ENCODE measurements around the gene MBD1. TPM values are rescaled to one million over a fixed set of nuclear protein-coding genes. Genes with fewer than 3 reads are reported as not detected.

Gene MBD1
- total and polyA plus RNA-seq, 3 experiments from 2014 or later, result 38.7 to 99.2 (median 83.0) TPM

- Histone ChIP-seq H3K4me3 (ENCODE audit: low read length) (no peak overlapping the region), H3K9me3 (ENCODE audit: low read length) (no peaks in the 10 kb centered on the region), H3K36me3 (ENCODE audit: insufficient read depth, low read length) (peaks cover 59% of the 10 kb centered on the region), H3K27me3 (ENCODE audit: insufficient read depth, low read length, poor library complexity, severe bottlenecking) (no peaks in the 10 kb centered on the region), H3K4me1 (ENCODE audit: insufficient read depth, low read length) (peaks cover 14% of the 10 kb centered on the region), H3K27ac (ENCODE audit: low read depth, low read length) (no peak overlapping the region)
- no peak overlapping the region for H3K4me3 Mint-ChIP-seq
- DNase-seq, result no peak
- H3K27me3 Mint-ChIP-seq, result no peaks in the 10 kb centered on the region
- CTCF ChIA-PET, result interaction anchor here (1.2 kb wide), 1 partner anchor 82 kb away, joined by 3 read pairs; no protein-coding TSS in a partner anchor
- peaks cover 13 to 17% (median 17%) of the 10 kb centered on the region in 3 donors for H3K4me1 Mint-ChIP-seq
- H3K27ac Mint-ChIP-seq, result peak overlapping the region in 1 of 8 donors; percentile 65
- POLR2A ChIA-PET, result no interaction called here
- peaks cover 8 to 84% (median 30%) of the 10 kb centered on the region in 3 donors for H3K36me3 Mint-ChIP-seq
- H3K9me3 Mint-ChIP-seq, result no peaks in the 10 kb centered on the region
Measured at GRCh38 chr18:50274941-50275340, 6.4 kb downstream of the MBD1 start.

GRCh38 chr18:50274044-50274442, 7.3 kb downstream of the MBD1 start:
- ChIA-PET POLR2A (no interaction called here), CTCF (interaction anchor here (1.2 kb wide), 1 partner anchor 83 kb away, joined by 3 read pairs; no protein-coding TSS in a partner anchor)
- H3K36me3 Mint-ChIP-seq, result peaks cover 12 to 89% (median 33%) of the 10 kb centered on the region in 3 donors

GRCh38 chr18:50273203-50274043, 7.9 kb downstream of the MBD1 start:
- ChIA-PET POLR2A (no interaction called here), CTCF (interaction anchor here (1.1 to 1.2 kb wide), 3 partner anchors 8 to 84 kb away, joined by 3 read pairs; no protein-coding TSS in a partner anchor)
- no peak overlapping the region for H3K4me3 Mint-ChIP-seq
- H3K27me3 Mint-ChIP-seq, result peaks cover 0 to 1% of the 10 kb centered on the region in 2 donors
- H3K4me1 Mint-ChIP-seq, result peaks cover 1 to 7% (median 5%) of the 10 kb centered on the region in 3 donors
- H3K27ac ChIP-seq (ENCODE audit: low read depth, low read length), result no peak overlapping the region
- no peaks in the 10 kb centered on the region for H3K9me3 ChIP-seq (ENCODE audit: low read length)
- no peak for DNase-seq
- H3K27me3 ChIP-seq (ENCODE audit: insufficient read depth, low read length, poor library complexity, severe bottlenecking), result no peaks in the 10 kb centered on the region
- H3K36me3 ChIP-seq (ENCODE audit: insufficient read depth, low read length), result peaks cover 59% of the 10 kb centered on the region
- H3K27ac Mint-ChIP-seq, result peak overlapping the region in 2 of 8 donors; percentile 71 to 83
- peaks cover 13 to 86% (median 35%) of the 10 kb centered on the region in 3 donors for H3K36me3 Mint-ChIP-seq
- no peak overlapping the region for H3K4me3 ChIP-seq (ENCODE audit: low read length)
- H3K9me3 Mint-ChIP-seq, result no peaks in the 10 kb centered on the region
- H3K4me1 ChIP-seq (ENCODE audit: insufficient read depth, low read length), result no peaks in the 10 kb centered on the region

More at GRCh38 chr18:50274044-50274442, 7.3 kb downstream of the MBD1 start:
- Mint-ChIP-seq H3K27ac (peak overlapping the region in 2 of 8 donors; percentile 3 to 72), H3K9me3 (no peaks in the 10 kb centered on the region), H3K27me3 (peaks cover 0 to 1% of the 10 kb centered on the region in 2 donors), H3K4me3 (no peak overlapping the region), H3K4me1 (peaks cover 6 to 11% (median 8%) of the 10 kb centered on the region in 3 donors)
- no peaks in the 10 kb centered on the region for H3K27me3 ChIP-seq (ENCODE audit: insufficient read depth, low read length, poor library complexity, severe bottlenecking)
- H3K36me3 ChIP-seq (ENCODE audit: insufficient read depth, low read length), result peaks cover 59% of the 10 kb centered on the region
- H3K27ac ChIP-seq (ENCODE audit: low read depth, low read length), result no peak overlapping the region
- no peak for DNase-seq
- no peaks in the 10 kb centered on the region for H3K9me3 ChIP-seq (ENCODE audit: low read length)
- no peak overlapping the region for H3K4me3 ChIP-seq (ENCODE audit: low read length)
- peaks cover 6% of the 10 kb centered on the region for H3K4me1 ChIP-seq (ENCODE audit: insufficient read depth, low read length)

GRCh38 chr18:50272568-50272967, 8.8 kb downstream of the MBD1 start:
- no peaks in the 10 kb centered on the region for H3K27me3 ChIP-seq (ENCODE audit: insufficient read depth, low read length, poor library complexity, severe bottlenecking)
- POLR2A ChIA-PET, result no interaction called here
- H3K4me3 ChIP-seq (ENCODE audit: low read length), result no peak overlapping the region
- CTCF ChIA-PET, result interaction anchor here (1.1 to 1.2 kb wide), 2 partner anchors 9 to 54 kb away, joined by 3 read pairs; no protein-coding TSS in a partner anchor
- H3K27ac ChIP-seq (ENCODE audit: low read depth, low read length), result no peak overlapping the region
- Mint-ChIP-seq H3K27ac (peak overlapping the region in 2 of 8 donors; percentile 32 to 43), H3K4me1 (peaks cover 3 to 10% (median 5%) of the 10 kb centered on the region in 3 donors), H3K4me3 (no peak overlapping the region), H3K9me3 (no peaks in the 10 kb centered on the region), H3K27me3 (peaks cover 0 to 1% of the 10 kb centered on the region in 2 donors), H3K36me3 (peaks cover 13 to 81% (median 35%) of the 10 kb centered on the region in 3 donors)
- H3K9me3 ChIP-seq (ENCODE audit: low read length), result no peaks in the 10 kb centered on the region
- no peak for DNase-seq
- H3K36me3 ChIP-seq (ENCODE audit: insufficient read depth, low read length), result peaks cover 59% of the 10 kb centered on the region
- peaks cover 5% of the 10 kb centered on the region for H3K4me1 ChIP-seq (ENCODE audit: insufficient read depth, low read length)

GRCh38 chr18:50268022-50268747, 13.1 kb downstream of the MBD1 start:
- H3K27ac ChIP-seq (ENCODE audit: low read depth, low read length), result no peak overlapping the region
- POLR2A ChIA-PET, result interaction anchor here (1.2 kb wide), 1 partner anchor 20 kb away, joined by 3 read pairs; no protein-coding TSS in a partner anchor
- peaks cover 20% of the 10 kb centered on the region for H3K36me3 ChIP-seq (ENCODE audit: insufficient read depth, low read length)
- CTCF ChIA-PET, result interaction anchor here (0.7 to 2.7 kb wide), 10 partner anchors 11 to 757 kb away, joined by 3 to 20 read pairs (median 4); partner anchors contain the start of gene MBD1
- H3K27me3 Mint-ChIP-seq, result peaks cover 0 to 1% of the 10 kb centered on the region in 2 donors
- peaks cover 12 to 29% (median 24%) of the 10 kb centered on the region in 3 donors for H3K4me1 Mint-ChIP-seq
- DNase-seq, result peak; percentile 66 to 83 (median 68)
- H3K4me1 ChIP-seq (ENCODE audit: insufficient read depth, low read length), result peaks cover 22% of the 10 kb centered on the region
- no peaks in the 10 kb centered on the region for H3K9me3 ChIP-seq (ENCODE audit: low read length)
- no peaks in the 10 kb centered on the region for H3K27me3 ChIP-seq (ENCODE audit: insufficient read depth, low read length, poor library complexity, severe bottlenecking)
- peak overlapping the region; percentile 44 for H3K4me3 ChIP-seq (ENCODE audit: low read length)
- peak overlapping the region in 5 of 8 donors; percentile 29 to 88 (median 64) for H3K27ac Mint-ChIP-seq
- H3K36me3 Mint-ChIP-seq, result peaks cover 5 to 42% (median 11%) of the 10 kb centered on the region in 3 donors
- no peaks in the 10 kb centered on the region for H3K9me3 Mint-ChIP-seq
- peak overlapping the region; percentile 71 to 89 (median 80) for H3K4me3 Mint-ChIP-seq

GRCh38 chr18:50266248-50266704, 15.0 kb downstream of the MBD1 start, which contains the start of gene CFAP53:
TSS of gene CFAP53 (minus strand) at chr18:50266495. CDS start at chr18:50266404, 91 bp downstream.
- ChIA-PET POLR2A (interaction anchor here (0.9 kb wide), 1 partner anchor 15 kb away, joined by 10 read pairs; the partner anchor contains the start of gene MBD1), CTCF (interaction anchor here (0.8 to 1.5 kb wide), 7 partner anchors 15 to 105 kb away, joined by 3 to 9 read pairs (median 3); partner anchors contain the start of gene MBD1)
- peak within 1 kb of the TSS; percentile 85 to 92 (median 89) for H3K4me3 Mint-ChIP-seq
- no peaks in the 10 kb centered on the region for H3K27me3 ChIP-seq (ENCODE audit: insufficient read depth, low read length, poor library complexity, severe bottlenecking)
- no peaks in the 10 kb centered on the region for H3K9me3 Mint-ChIP-seq
- peaks cover 22% of the 10 kb centered on the region for H3K4me1 ChIP-seq (ENCODE audit: insufficient read depth, low read length)
- peaks cover 1% of the 10 kb centered on the region for H3K36me3 ChIP-seq (ENCODE audit: insufficient read depth, low read length)
- H3K4me3 ChIP-seq (ENCODE audit: low read length), result peak within 1 kb of the TSS; percentile 71
- H3K9me3 ChIP-seq (ENCODE audit: low read length), result no peaks in the 10 kb centered on the region
- peak within 1 kb of the TSS; percentile 77 to 96 (median 94) for H3K27ac Mint-ChIP-seq
- H3K36me3 Mint-ChIP-seq, result peaks cover 5 to 23% (median 5%) of the 10 kb centered on the region in 3 donors
- peak; percentile 78 to 90 (median 84) for DNase-seq
- H3K27me3 Mint-ChIP-seq, result peaks cover 0 to 1% of the 10 kb centered on the region in 2 donors
- peaks cover 12 to 29% (median 24%) of the 10 kb centered on the region in 3 donors for H3K4me1 Mint-ChIP-seq
- peak within 1 kb of the TSS; percentile 57 for H3K27ac ChIP-seq (ENCODE audit: low read depth, low read length)

DNA sequence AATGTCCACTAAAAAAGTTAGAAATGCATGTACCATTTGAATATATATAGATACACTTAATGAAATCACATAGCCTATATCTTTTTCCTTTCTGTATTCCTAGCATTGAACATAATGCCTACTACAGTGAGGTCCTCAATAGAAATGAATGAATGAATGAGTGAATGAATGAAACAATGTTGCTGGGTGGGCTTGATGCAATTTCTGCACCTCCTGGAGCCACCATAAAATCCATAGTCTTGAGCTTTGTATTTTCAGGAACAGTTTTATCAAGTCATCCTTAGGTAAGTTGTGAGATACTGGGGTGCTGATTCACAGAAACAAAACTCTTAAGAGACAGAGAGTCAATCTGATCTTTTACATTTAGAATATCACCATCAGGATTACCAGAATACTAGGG, 18.3 kb downstream of the MBD1 start:
- CTCF ChIA-PET, result interaction anchor here (0.9 kb wide), 1 partner anchor 94 kb away, joined by 3 read pairs; no protein-coding TSS in a partner anchor
- Mint-ChIP-seq H3K4me1 (peaks cover 12 to 23% (median 23%) of the 10 kb centered on the region in 3 donors), H3K27me3 (peaks cover 0 to 2% of the 10 kb centered on the region in 2 donors), H3K4me3 (no peak overlapping the region), H3K27ac (no peak overlapping the region), H3K9me3 (no peaks in the 10 kb centered on the region), H3K36me3 (peaks cover 0 to 2% (median 0%) of the 10 kb centered on the region in 3 donors)
- no peak for DNase-seq
- no peak overlapping the region for H3K27ac ChIP-seq (ENCODE audit: low read depth, low read length)
- POLR2A ChIA-PET, result no interaction called here
- H3K36me3 ChIP-seq (ENCODE audit: insufficient read depth, low read length), result no peaks in the 10 kb centered on the region
- peaks cover 22% of the 10 kb centered on the region for H3K4me1 ChIP-seq (ENCODE audit: insufficient read depth, low read length)
- no peaks in the 10 kb centered on the region for H3K9me3 ChIP-seq (ENCODE audit: low read length)
- no peaks in the 10 kb centered on the region for H3K27me3 ChIP-seq (ENCODE audit: insufficient read depth, low read length, poor library complexity, severe bottlenecking)
- H3K4me3 ChIP-seq (ENCODE audit: low read length), result no peak overlapping the region
